Measurements from ENCODE around the gene SLC16A10.

GRCh38 chr6:111276335-111276734 lies 189.0 kb downstream of the SLC16A10 start:
- TF ChIP-seq CTCF (IDR thresholded peaks at IDR 0.05): no peak
- TF ChIP-seq POLR2A (IDR thresholded peaks at IDR 0.05): no peak

Measured in lower leg skin (tissue), 3 donors.